HL-60 (cell line): ENCODE measurements around the gene MAGI2.

Experiments used
- GABPA ChIP-seq: IDR thresholded peaks from 2 replicates; pipeline ENCODE4 v1.6.1; 2012; ENCODE audit warnings: low read depth
- POLR2AphosphoS5 ChIP-seq: IDR thresholded peaks from 2 replicates; pipeline ENCODE4 v1.6.1; 2012; ENCODE audit warnings: low read depth
- SPI1 ChIP-seq: IDR thresholded peaks from 2 replicates; pipeline ENCODE4 v1.6.1; 2012; ENCODE audit warnings: low read depth, mild to moderate bottlenecking, borderline replicate concordance
- TF ChIP-seq, protein P1 (sequence below): IDR thresholded peaks from one replicate; pipeline ENCODE4 v1.5.1; 2011; ENCODE audit warnings: low read length, control low read depth, inconsistent platforms; ENCODE audit not compliant: insufficient read depth
- TF ChIP-seq, protein P2 (sequence below): IDR thresholded peaks from 2 replicates; pipeline ENCODE4 v1.6.1; 2012; ENCODE audit warnings: low read depth; ENCODE audit not compliant: insufficient replicate concordance

DNA sequence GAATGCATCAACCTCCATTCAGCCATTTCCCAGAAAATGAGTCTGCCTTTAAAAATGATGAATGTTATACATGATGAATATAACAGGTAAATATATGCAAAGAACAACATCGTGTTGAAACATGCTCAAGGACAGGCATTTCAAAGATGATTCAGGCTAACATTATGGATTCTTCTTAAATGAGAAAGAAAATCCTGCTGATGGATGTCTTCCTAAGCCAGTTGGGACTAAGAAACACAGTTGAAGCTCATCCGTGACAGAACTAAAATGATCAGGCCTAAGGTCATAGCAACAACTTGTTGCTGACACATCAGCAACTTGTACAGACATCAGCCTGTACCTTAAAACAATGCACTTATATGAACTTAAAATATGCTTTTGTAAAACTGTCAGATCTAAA lies 267.9 kb downstream of the MAGI2 start:
- TF ChIP-seq, protein P1, sequence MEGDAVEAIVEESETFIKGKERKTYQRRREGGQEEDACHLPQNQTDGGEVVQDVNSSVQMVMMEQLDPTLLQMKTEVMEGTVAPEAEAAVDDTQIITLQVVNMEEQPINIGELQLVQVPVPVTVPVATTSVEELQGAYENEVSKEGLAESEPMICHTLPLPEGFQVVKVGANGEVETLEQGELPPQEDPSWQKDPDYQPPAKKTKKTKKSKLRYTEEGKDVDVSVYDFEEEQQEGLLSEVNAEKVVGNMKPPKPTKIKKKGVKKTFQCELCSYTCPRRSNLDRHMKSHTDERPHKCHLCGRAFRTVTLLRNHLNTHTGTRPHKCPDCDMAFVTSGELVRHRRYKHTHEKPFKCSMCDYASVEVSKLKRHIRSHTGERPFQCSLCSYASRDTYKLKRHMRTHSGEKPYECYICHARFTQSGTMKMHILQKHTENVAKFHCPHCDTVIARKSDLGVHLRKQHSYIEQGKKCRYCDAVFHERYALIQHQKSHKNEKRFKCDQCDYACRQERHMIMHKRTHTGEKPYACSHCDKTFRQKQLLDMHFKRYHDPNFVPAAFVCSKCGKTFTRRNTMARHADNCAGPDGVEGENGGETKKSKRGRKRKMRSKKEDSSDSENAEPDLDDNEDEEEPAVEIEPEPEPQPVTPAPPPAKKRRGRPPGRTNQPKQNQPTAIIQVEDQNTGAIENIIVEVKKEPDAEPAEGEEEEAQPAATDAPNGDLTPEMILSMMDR = no peak
- TF ChIP-seq, protein P2, sequence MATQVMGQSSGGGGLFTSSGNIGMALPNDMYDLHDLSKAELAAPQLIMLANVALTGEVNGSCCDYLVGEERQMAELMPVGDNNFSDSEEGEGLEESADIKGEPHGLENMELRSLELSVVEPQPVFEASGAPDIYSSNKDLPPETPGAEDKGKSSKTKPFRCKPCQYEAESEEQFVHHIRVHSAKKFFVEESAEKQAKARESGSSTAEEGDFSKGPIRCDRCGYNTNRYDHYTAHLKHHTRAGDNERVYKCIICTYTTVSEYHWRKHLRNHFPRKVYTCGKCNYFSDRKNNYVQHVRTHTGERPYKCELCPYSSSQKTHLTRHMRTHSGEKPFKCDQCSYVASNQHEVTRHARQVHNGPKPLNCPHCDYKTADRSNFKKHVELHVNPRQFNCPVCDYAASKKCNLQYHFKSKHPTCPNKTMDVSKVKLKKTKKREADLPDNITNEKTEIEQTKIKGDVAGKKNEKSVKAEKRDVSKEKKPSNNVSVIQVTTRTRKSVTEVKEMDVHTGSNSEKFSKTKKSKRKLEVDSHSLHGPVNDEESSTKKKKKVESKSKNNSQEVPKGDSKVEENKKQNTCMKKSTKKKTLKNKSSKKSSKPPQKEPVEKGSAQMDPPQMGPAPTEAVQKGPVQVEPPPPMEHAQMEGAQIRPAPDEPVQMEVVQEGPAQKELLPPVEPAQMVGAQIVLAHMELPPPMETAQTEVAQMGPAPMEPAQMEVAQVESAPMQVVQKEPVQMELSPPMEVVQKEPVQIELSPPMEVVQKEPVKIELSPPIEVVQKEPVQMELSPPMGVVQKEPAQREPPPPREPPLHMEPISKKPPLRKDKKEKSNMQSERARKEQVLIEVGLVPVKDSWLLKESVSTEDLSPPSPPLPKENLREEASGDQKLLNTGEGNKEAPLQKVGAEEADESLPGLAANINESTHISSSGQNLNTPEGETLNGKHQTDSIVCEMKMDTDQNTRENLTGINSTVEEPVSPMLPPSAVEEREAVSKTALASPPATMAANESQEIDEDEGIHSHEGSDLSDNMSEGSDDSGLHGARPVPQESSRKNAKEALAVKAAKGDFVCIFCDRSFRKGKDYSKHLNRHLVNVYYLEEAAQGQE = no peak
- TF ChIP-seq POLR2AphosphoS5 (no peak), GABPA (no peak), SPI1 (no peak)
